Activated gamma-delta T cell treated with Interleukin-2 at 50 U/mL for 16 hours (primary cell): Measurements from ENCODE around the gene GOLGA6L10.
"Not testable (repeated sequence)": the region's sequence is repeated elsewhere in the genome, so short reads cannot be mapped to it uniquely, and the experiment has no call there.

Experiments
- DNase-seq: peaks from one replicate; pipeline ENCODE4 v3.0.0-alpha.2; 2020

The GOLGA6L10 gene

DNA sequence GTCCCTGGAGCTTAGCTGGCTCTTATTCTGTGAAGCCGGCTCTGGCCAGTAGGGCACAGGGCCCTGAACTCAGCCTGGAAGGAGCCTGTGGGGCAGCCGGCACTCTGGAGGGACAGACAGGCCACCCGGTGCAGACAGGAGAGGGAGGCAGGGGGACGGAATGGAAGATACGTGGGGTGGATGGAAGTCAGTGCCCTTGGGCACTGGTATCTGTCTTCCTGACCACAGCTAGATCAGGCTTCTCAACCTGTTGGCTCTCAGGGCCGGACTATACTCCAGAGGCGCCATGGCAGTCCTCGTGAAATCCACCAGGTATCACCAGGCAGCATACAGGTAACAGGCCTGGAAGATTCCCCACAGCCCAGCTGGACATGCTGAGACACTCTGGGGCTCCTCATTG, 10.7 kb downstream of the GOLGA6L10 start:
- DNase-seq = not testable (repeated sequence)

- not testable (repeated sequence) for DNase-seq
Observed at GRCh38 chr15:82338053-82338452, 11.2 kb downstream of the GOLGA6L10 start.

DNA sequence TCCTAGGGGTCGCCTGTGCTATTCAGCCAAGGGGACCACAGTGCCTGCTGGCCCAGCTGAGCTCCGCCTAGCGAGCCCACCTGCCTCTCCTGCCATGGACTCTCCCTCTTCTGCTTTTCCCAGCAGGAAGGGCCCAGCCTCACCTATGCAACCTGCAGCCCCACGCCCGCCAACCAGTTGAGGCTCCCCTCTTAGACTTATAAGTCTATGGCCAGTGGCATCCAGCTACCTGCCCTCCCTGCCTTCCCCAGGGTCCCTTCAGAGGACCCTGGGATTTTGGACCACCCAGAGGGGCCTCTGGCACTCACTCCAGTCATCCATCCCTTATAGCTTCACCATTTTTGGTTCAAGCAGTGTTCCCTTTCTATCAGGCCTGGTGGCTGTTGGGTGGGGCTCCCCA, 12.2 kb downstream of the GOLGA6L10 start:
- DNase-seq = not testable (repeated sequence)

DNA sequence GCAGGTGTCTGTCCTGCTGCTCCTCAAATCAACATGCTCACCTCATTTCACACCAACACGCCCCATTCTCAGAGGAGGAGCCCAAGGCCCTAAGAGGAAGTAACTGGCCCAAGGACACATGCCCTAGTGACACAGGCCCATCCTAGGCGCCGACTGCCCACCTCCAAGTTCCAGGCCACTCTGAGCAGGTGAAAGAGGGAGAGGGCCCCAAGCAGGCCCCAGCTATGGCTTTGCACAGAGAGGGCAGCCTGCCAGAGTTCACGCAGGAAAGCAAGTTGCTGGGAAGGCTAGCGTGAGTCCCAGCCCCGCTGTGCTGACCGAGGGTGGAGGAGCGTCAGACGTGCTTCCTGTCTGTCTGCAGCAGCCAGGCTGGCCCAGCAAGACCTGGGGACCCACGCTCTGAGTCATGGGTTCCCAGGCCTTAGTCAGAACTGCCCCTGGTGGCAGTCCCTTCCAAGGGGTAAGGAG, 13.1 kb downstream of the GOLGA6L10 start:
- DNase-seq = not testable (repeated sequence)

- DNase-seq = not testable (repeated sequence)
Observed at GRCh38 chr15:82335006-82335405, 14.3 kb downstream of the GOLGA6L10 start.

GRCh38 chr15:82334554-82334932, 14.7 kb downstream of the GOLGA6L10 start:
- not testable (repeated sequence) for DNase-seq

- DNase-seq = not testable (repeated sequence)
Observed at GRCh38 chr15:82333603-82334553, 15.4 kb downstream of the GOLGA6L10 start.

DNA sequence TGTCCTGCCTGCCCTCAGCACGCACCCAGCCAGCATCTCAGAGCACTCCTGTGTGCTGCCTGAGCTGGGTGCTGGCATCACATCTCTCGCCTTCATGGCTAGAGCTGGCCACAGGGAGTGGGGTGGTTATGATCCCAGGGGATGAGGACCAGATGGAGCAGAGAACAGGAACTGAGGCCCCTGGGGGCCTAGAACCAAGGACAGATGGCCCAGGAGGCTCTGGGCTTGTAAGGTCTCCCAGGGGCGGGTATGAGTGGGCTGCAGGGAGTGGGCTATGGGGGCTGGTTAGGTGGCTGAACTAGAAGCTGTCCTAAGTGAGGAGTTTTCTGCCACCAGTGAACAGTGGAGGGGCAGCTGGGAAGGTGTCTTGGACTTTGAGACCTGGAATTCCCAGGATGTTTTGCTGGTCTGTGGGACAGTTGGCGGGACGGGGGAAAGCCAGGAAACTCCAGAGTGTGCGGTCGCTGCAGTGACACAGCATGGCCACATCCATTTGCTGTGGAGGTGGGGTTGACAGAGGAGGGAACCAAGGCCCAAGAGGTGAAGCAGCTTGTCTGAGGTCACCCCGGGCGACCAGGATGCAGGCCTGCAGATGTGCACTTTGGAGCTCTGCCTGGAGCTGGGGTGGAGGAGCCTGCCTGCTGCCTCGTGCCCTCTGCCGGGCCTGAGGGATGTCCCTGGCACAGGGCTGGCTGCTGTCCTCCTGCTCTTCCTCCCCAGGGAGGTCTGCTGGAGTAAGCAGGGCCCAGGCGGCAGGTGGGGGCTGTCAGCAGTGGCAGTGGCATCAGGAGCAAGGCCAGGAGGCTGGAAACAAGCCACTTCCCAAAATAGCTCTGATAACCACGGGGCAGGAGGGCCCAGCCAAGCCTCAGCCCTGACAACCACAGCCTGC, 16.3 kb downstream of the GOLGA6L10 start:
- DNase-seq = not testable (repeated sequence)

GRCh38 chr15:82331576-82332304, 17.5 kb downstream of the GOLGA6L10 start:
- not testable (repeated sequence) for DNase-seq

GRCh38 chr15:82330921-82331320, 18.4 kb downstream of the GOLGA6L10 start:
- not testable (repeated sequence) for DNase-seq

GRCh38 chr15:82329039-82329438, 20.2 kb downstream of the GOLGA6L10 start:
- not testable (repeated sequence) for DNase-seq

- not testable (repeated sequence) for DNase-seq
Observed at GRCh38 chr15:82327372-82327771, 21.9 kb downstream of the GOLGA6L10 start.

DNA sequence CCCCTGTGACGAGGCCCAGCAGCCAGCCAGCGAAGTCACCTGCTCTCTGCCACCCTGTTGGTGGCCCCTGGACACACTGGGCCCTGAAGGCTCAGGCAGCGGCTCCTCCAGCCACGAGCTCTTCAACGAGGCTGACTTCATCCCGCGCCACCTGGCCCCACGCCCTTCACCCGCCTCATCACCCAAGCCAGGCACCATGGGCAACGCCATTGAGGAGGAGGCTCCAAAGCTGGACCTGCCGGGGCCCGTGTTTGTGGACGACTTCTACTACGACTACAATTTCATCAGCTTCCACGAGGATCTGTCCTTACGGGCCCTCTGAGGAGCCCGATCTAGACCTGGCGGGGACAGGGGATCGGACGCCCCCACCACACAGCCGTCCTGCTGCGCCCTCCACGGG, 22.4 kb downstream of the GOLGA6L10 start:
- DNase-seq = not testable (repeated sequence)

DNA sequence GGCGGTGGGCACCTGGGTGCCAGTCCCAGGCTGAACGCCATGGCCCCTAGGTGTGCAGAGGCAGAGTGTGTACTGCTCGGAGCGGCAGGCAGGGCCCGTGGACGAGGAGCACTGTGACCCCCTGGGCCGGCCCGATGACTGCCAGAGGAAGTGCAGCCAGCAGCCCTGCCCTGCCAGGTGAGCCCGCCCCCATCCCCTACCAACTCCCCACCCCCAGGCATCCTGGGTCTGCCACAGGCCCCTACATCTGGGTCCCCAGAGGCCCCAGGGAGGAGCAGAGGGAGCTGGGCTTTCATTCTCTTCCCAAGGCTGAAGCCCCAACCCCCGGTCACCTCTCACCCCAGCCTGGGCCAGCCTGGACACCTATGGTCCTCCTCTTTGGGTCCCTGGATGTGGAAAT, 23.6 kb downstream of the GOLGA6L10 start:
- not testable (repeated sequence) for DNase-seq

DNA sequence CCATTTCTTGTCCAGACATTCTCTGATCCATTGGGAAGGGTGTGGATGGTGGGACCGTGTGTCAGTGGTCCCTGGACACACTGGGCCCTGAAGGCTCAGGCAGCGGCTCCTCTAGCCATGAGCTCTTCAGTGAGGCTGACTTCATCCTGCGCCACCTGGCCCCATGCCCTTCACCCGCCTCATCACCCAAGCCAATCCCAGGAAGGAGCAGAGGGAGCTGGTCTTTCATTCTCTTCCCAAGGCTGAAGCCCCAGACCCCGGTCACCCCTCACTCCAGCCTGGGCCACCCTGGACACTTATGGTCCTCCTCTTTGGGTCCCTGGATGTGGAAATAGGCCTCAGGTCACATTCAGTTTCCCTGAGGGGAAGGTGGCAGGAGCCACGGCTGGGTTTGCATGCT, 24.4 kb downstream of the GOLGA6L10 start:
- DNase-seq = not testable (repeated sequence)

- DNase-seq = not testable (repeated sequence)
Observed at GRCh38 chr15:82322488-82322887, 26.8 kb downstream of the GOLGA6L10 start.

DNA sequence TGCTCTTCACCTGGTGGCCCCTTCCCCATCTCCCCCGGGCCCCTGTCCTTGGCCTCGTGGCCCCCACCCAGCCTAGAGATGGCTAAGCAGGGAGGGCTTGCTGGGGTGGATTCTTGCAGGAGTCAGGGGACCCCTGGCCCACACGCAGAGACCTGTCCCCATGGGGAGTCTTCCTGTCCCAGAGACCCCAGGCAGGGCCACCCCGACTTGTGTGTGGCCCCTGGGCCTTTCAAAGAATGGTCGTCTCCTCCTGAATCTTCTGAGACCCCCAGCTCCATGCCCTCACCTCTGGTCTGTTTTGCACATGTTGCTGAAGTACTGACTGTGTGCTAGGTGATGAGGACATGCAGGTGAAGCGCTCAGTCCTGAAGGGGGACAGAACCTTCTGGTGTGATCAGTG, 28.4 kb downstream of the GOLGA6L10 start:
- DNase-seq = not testable (repeated sequence)

GRCh38 chr15:82319522-82320278, 29.6 kb downstream of the GOLGA6L10 start:
- DNase-seq = not testable (repeated sequence)

GRCh38 chr15:82318281-82318680, 31.0 kb downstream of the GOLGA6L10 start:
- DNase-seq = not testable (repeated sequence)

DNA sequence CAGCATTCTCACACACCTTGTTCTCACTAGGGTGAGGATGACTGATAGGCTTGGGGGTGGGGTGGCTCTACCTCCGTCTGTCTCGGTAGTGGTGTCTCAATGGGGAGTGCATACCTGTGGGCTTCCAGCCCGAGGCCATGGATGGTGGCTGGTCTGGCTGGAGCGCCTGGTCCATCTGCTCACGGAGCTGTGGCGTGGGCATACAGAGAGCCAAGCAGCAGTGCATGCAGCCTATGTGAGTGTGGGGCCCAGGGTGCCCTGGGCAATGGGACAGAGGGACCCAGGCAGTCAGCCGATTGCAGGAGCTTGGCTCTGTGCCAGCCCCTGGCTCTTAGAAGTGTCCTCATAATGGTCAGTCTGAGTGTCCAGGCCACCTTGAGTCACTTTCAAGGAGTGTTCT, 31.8 kb downstream of the GOLGA6L10 start:
- DNase-seq = not testable (repeated sequence)

GRCh38 chr15:82317091-82317489, 32.2 kb downstream of the GOLGA6L10 start:
- no peak for DNase-seq
